ENCODE measurements around the gene USP12.

- TF ChIP-seq, protein P1, sequence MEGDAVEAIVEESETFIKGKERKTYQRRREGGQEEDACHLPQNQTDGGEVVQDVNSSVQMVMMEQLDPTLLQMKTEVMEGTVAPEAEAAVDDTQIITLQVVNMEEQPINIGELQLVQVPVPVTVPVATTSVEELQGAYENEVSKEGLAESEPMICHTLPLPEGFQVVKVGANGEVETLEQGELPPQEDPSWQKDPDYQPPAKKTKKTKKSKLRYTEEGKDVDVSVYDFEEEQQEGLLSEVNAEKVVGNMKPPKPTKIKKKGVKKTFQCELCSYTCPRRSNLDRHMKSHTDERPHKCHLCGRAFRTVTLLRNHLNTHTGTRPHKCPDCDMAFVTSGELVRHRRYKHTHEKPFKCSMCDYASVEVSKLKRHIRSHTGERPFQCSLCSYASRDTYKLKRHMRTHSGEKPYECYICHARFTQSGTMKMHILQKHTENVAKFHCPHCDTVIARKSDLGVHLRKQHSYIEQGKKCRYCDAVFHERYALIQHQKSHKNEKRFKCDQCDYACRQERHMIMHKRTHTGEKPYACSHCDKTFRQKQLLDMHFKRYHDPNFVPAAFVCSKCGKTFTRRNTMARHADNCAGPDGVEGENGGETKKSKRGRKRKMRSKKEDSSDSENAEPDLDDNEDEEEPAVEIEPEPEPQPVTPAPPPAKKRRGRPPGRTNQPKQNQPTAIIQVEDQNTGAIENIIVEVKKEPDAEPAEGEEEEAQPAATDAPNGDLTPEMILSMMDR (IDR thresholded peaks at IDR 0.05): no peak
- TF ChIP-seq POLR2A (IDR thresholded peaks at IDR 0.05) (no peak), EP300 (IDR thresholded peaks at IDR 0.05) (no peak)
These were observed 46.0 kb downstream of the USP12 start for GRCh38 chr13:27125357-27126282.

Measured in ovary (tissue), 3 donors.